NCI-H1417 (cell line): ENCODE measurements around the gene HOMER2.

ENCODE experiments used
- DNase-seq, 3 experiments: peaks; one replicate each; lab custom pipeline; 2025; lab: John Stamatoyannopoulos, UW

The HOMER2 gene

GRCh38 chr15:82856397-82857170, 95.9 kb downstream of the HOMER2 start:
- DNase-seq, result no peak

DNA sequence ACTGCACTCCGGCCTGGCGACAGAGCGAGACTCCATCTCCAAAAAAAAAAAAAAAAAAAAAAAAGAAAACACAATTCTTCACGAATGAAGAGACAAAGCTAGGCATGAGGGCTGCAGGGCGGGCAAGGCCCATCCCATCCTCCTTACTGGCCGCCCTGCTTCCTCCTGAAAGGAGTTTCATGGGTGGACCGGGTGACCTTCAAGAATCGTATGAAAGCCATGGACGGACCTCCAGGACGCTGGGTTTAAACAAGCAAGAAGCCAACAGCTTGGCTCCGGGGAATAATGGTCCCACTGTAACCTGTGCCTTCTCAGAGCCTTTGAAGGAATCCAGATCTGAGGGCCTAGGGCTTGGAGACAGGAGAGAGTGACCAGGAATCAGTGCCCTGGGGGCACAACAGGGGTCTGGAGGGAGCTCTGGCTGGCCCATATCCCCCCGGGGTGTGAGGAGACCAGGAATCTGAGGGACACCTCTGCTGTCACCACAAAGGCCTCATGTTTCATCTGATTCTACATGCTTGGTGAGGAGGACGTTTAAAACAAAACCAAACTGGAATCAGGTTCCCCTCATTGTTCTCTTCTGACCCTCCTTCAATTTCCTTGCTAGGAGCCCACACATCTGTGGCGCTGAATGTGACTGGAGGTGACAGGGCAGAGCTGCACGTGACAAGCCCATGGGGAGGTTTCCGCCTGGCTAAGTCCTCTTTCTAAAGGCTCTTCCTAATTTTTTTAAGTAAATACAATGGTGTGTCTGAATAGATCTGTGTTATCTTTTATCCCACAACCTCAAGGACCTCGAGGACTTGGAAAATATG, 97.0 kb downstream of the HOMER2 start:
- no peak for DNase-seq

DNA sequence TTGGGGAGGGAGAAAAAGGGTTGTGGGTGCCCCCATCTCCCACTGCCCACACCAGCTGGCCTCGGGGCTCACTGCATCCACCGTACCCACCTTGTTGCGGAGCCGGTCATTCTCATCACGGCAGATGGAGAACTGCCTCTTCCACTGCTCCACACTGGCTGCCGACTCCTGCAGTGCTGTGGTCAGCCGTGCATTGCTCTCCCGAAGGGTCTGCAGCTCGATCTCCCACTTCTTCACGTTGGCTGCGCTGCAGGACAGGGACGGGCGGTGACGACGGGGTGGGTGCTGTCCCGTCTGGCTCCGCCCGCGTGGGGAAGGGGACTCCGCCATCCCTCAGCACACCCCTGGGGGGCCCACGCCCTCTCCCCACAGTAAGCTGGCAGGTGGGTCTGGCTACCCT, 98.0 kb downstream of the HOMER2 start:
- no peak for DNase-seq

- DNase-seq, result no peak
Observed at GRCh38 chr15:82852941-82853561, 99.5 kb downstream of the HOMER2 start.

GRCh38 chr15:82851981-82852511, 100.5 kb downstream of the HOMER2 start:
- no peak for DNase-seq

DNA sequence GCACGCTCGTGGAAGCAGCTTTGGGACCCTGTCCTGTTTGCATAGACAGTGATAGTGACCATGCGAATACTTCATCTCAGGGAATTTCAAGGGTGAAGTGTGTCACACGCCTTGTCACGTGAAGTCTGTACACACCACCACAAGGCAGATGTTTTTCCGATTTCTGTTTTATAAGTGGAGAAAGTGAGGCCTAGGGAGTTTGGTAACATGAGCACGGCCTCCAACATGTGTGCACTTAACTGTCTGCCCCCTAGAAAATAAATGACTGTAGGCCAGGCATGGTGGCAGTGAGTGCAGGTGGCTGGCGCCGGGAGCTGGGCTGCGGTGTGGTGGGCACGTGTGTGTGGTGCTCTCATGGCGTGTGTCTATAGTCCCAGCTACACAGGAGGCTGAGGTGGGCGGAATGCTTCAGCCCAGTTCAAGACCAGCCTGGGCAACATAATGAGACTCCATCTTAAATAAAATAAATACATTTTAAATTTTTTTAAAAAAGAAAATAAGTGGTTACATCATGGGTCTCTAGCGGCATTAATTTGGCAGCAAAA, 101.1 kb downstream of the HOMER2 start:
- no peak for DNase-seq

GRCh38 chr15:82850731-82851130, 101.8 kb downstream of the HOMER2 start:
- DNase-seq, result no peak

GRCh38 chr15:82849556-82850512, 102.7 kb downstream of the HOMER2 start:
- peak; percentile 19 to 77 (median 38) for DNase-seq

DNA sequence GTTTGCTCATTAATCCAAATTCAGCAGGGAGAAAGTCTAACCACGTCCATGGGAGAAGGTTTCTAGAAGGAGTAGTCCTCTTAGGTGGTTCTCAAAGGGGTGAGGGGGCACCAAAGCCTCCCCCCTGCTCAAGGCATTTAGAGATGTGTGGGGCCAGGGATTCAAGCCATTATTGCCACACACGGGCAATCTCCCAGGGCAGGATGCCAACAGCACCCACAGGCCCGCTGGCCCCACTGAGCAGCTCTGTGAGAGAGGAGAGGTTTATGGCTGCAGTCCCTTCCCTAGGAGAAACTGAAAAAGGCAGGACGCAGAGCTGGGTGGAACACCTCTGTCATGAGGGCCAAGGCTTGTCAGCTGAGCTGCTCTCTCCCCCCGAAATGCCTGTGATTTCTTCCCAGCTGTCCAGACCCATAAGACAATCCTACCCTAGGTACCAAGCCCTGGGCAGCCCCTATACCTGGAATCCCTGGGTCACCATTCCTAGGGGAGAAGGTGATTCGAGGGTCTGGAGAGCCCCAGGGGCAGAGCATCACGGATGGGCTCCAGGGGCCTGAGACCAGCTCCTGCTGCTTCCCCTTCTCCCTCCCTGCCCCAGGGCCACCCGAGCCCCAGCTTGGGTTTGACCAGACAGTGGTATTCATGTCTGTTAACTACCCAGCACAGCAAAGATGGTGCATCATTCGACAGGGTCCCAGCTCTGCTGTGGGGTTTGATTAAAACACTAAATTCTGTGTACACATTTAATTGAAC, 104.1 kb downstream of the HOMER2 start:
- DNase-seq, result no peak

DNA sequence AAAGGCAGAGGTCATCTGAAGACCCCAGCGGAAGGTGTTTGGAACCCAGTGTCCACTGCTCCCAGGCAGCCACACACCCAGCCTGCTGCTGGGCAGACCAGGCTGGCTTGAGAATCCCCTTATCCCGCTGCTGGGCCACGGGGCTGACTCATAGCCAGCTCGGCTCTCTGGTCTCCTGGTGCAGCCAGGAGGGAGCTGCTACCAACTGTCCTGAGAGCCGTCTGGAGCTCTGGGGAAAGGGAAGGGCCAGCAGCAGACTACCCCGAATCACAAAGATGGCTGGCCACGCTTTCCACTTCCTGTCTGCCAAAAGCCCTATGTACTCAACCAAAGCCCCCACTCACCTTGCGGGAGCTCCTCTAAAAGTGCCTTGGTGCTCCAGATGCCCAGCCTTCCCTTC, 104.8 kb downstream of the HOMER2 start:
- no peak for DNase-seq

- DNase-seq, result no peak
Observed at GRCh38 chr15:82846621-82847020, 105.9 kb downstream of the HOMER2 start.

DNA sequence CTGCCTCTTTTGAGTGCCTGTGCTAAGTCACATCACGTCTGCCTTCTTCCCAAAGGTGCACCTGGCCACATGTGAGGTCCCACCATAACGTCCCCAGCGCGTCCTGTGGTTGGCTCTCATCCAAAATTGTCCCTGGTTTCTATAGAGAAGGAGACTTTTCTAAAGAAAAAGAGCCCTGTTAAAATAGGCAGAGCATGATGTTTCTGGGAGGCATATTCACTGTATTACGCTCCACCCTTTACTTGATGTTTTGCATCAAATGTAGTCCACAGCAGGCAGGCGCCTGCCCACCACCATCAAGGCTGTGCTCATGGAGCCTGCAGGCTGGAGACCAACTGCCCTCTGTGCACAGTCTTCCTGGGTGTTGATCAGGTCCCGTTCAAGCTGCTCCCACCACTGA, 106.8 kb downstream of the HOMER2 start:
- no peak for DNase-seq

- DNase-seq, result no peak
Observed at GRCh38 chr15:82843566-82843965, 109.0 kb downstream of the HOMER2 start.

DNA sequence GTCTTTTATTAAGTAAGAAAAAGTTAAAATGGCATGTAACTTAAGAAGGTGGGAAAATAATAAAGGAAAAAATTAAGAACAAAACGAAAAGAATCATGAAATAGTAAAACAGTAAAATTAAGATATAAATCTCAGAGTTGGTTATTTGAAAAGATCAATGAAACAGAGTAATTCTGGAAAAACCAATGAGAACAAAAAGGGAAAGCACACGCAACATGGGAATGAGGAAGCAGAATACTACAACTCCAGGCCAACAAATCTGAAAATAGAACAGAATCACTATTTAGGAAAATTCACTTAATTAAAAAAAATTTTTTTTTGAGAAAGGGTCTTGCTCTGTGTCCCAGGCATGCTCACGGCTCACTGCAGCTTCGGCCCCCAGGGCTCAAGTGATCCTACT, 112.4 kb downstream of the HOMER2 start:
- DNase-seq, result no peak

GRCh38 chr15:82839136-82839535, 113.4 kb downstream of the HOMER2 start:
- no peak for DNase-seq

GRCh38 chr15:82838096-82838735, 114.3 kb downstream of the HOMER2 start:
- no peak for DNase-seq

DNA sequence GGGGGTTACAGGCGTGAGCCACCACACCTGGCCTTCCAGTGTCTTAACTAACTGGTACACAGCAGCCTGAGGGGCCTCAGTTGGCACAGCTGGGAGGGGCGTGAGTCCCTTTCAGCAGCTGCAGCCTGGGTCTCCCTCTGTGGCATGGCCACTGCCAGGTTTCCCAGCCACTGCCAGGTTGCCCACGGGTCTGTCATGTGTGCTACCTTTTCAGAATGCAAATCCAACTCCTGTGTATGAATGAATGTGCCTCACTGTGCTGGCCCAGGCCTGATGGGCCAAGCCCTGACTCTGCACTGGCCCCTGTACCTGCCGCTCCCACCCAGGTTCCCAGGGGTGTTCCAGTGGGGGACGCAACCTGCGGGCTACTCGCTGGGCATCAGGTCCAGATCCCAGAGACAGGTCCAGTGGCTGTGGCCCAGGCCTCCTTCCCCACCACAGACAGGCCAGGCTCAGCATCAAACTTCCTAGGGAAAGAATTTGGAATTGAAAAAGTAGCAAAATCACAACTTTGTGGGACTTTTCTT, 117.1 kb downstream of the HOMER2 start:
- no peak for DNase-seq

GRCh38 chr15:82833362-82833682, 119.2 kb downstream of the HOMER2 start:
- DNase-seq, result no peak

GRCh38 chr15:82832601-82833361, 119.7 kb downstream of the HOMER2 start:
- no peak for DNase-seq
